Keratinocyte (primary cell): ENCODE data around the gene ITGA11. TPM values are rescaled to one million over a fixed set of nuclear protein-coding genes. Genes with fewer than 3 reads are reported as not detected.

Experiments used
- DNase-seq: peaks from one replicate; pipeline ENCODE4 v3.0.0-alpha.2; 2011; ENCODE audit warnings: low read depth, missing footprints, low spot score
- FAIRE-seq: peaks from 2 replicates; lab custom pipeline; 2011; peaks lifted over from hg19 to GRCh38; lab: Jason Lieb, UNC
- H2AFZ ChIP-seq: 2 replicates; pipeline ENCODE4 v1.6.0; 2012; ENCODE audit warnings: low read length, control low read depth, inconsistent platforms; ENCODE audit not compliant: control insufficient read depth
- H3K27ac ChIP-seq: 2 replicates; pipeline ENCODE4 v1.5.1; 2011; ENCODE audit warnings: low read length; ENCODE audit not compliant: control insufficient read depth, insufficient read depth
- H3K27me3 ChIP-seq: 3 replicates; pipeline ENCODE4 v1.6.0; 2011; ENCODE audit warnings: low read length; ENCODE audit not compliant: control insufficient read depth, insufficient read depth; ENCODE audit errors: extremely low read depth
- H3K36me3 ChIP-seq, 2 experiments: 2 replicates in 1 of 2; 3 replicates in 1 of 2; pipeline ENCODE4 v1.5.1; 2011; ENCODE audit warnings: low read length in 2 of 2, mild to moderate bottlenecking in 1 of 2; ENCODE audit not compliant: control insufficient read depth in 2 of 2, insufficient read depth in 2 of 2; ENCODE audit errors: extremely low read depth in 1 of 2
- H3K4me1 ChIP-seq: 3 replicates; pipeline ENCODE4 v1.5.1; 2011; ENCODE audit warnings: low read length; ENCODE audit not compliant: control insufficient read depth, insufficient read depth; ENCODE audit errors: extremely low read depth
- H3K4me2 ChIP-seq: 3 replicates; pipeline ENCODE4 v1.6.0; 2011; ENCODE audit warnings: low read depth, low read length; ENCODE audit not compliant: control insufficient read depth, insufficient read depth; ENCODE audit errors: extremely low read depth
- H3K4me3 ChIP-seq, 3 experiments: fragments of 200-600 bp in 1 of 3; sonication (generic) in 1 of 3; 2 replicates in 2 of 3; 3 replicates in 1 of 3; pipeline ENCODE4 v1.5.1; 2011 to 2016; ENCODE audit warnings: low read length in 3 of 3, mild to moderate bottlenecking in 3 of 3, control low read depth in 2 of 3, inconsistent platforms in 1 of 3, low read depth in 1 of 3, mixed read lengths in 1 of 3, mixed run types in 1 of 3, moderate library complexity in 1 of 3; ENCODE audit not compliant: control insufficient read depth in 2 of 3, insufficient read depth in 2 of 3; ENCODE audit errors: extremely low read depth in 1 of 3
- H3K79me2 ChIP-seq: 2 replicates; pipeline ENCODE4 v1.6.0; 2012; ENCODE audit warnings: low read length; ENCODE audit not compliant: control insufficient read depth, insufficient read depth
- H3K9ac ChIP-seq: 3 replicates; pipeline ENCODE4 v1.6.0; 2011; ENCODE audit warnings: low read length; ENCODE audit not compliant: control insufficient read depth, insufficient read depth; ENCODE audit errors: extremely low read depth
- H3K9me1 ChIP-seq: 3 replicates; pipeline ENCODE4 v1.6.0; 2011; ENCODE audit warnings: low read length; ENCODE audit not compliant: control insufficient read depth, insufficient read depth; ENCODE audit errors: extremely low read depth
- H3K9me3 ChIP-seq: 2 replicates; pipeline ENCODE4 v1.5.1; 2012; ENCODE audit warnings: low read depth, low read length; ENCODE audit not compliant: control insufficient read depth
- H4K20me1 ChIP-seq: 3 replicates; pipeline ENCODE4 v1.6.0; 2011; ENCODE audit warnings: low read length; ENCODE audit not compliant: control insufficient read depth, insufficient read depth; ENCODE audit errors: extremely low read depth
- EZH2 ChIP-seq: IDR thresholded peaks from one replicate; pipeline ENCODE4 v1.6.1; 2012; ENCODE audit warnings: inconsistent platforms, mild to moderate bottlenecking, low read length, moderate library complexity
- dilution Hi-C: fragments of 300-500 bp; cut with MboI; formaldehyde crosslinking; loops from one replicate; pipeline ENCODE4 v1.7.0; 2020; ENCODE audit warnings: low sequenced_read_pairs; ENCODE audit not compliant: extremely low pct_ligation_motif_present
- polyA plus RNA-seq, 5 experiments: library from polyadenylated mRNA; depleted of rRNA in 3 of 5; stranded (reverse) in 3 of 5; stranded (forward) in 1 of 5; unstranded in 1 of 5; fragments of >200 nt; gene quantifications; 1 replicate in 1 of 5; 2 replicates in 3 of 5; 3 replicates in 1 of 5; pipeline versions ENCODE4 v1.2.1 to v1.2.3, GENCODE V29; 2011 to 2012; ENCODE audit warnings: missing spikeins in 2 of 5, low read depth in 1 of 5, low replicate concordance in 1 of 5
- TF ChIP-seq, protein P1 (sequence below), 3 experiments: IDR thresholded peaks in 1 of 3; conservative IDR thresholded peaks in 1 of 3; optimal IDR thresholded peaks in 1 of 3; 2 replicates in 2 of 3; 3 replicates in 1 of 3; pipeline versions ENCODE3 to v1.5.1; 2011; ENCODE audit warnings: low read length in 3 of 3, mild to moderate bottlenecking in 3 of 3, moderate library complexity in 2 of 3, control low read depth in 1 of 3, inconsistent platforms in 1 of 3; ENCODE audit not compliant: insufficient read depth in 2 of 3; ENCODE audit errors: extremely low read depth in 1 of 3

The ITGA11 gene
- polyA plus RNA-seq, 1 donor (not counting 4 experiments of a cell fraction or from before 2014, with no cell fraction given): not detected

- no peak overlapping the region for H3K4me3 ChIP-seq
- DNase-seq (no peak), FAIRE-seq (no peak)
- H3K27ac ChIP-seq: no peak overlapping the region
- no peaks in the 10 kb centered on the region for H3K9me3 ChIP-seq
- no peaks in the 10 kb centered on the region for H4K20me1 ChIP-seq
- H3K9me1 ChIP-seq: no peaks in the 10 kb centered on the region
- H2AFZ ChIP-seq: no peak overlapping the region
- TF ChIP-seq EZH2: no peak
- TF ChIP-seq, protein P1, sequence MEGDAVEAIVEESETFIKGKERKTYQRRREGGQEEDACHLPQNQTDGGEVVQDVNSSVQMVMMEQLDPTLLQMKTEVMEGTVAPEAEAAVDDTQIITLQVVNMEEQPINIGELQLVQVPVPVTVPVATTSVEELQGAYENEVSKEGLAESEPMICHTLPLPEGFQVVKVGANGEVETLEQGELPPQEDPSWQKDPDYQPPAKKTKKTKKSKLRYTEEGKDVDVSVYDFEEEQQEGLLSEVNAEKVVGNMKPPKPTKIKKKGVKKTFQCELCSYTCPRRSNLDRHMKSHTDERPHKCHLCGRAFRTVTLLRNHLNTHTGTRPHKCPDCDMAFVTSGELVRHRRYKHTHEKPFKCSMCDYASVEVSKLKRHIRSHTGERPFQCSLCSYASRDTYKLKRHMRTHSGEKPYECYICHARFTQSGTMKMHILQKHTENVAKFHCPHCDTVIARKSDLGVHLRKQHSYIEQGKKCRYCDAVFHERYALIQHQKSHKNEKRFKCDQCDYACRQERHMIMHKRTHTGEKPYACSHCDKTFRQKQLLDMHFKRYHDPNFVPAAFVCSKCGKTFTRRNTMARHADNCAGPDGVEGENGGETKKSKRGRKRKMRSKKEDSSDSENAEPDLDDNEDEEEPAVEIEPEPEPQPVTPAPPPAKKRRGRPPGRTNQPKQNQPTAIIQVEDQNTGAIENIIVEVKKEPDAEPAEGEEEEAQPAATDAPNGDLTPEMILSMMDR (optimal IDR thresholded peaks at IDR 0.05 in 1 of 3, IDR thresholded peaks at IDR 0.05 in 1 of 3, conservative IDR thresholded peaks at IDR 0.05 in 1 of 3; ENCODE audit: extremely low read depth in 1 of 3, insufficient read depth in 2 of 3, low read length in 3 of 3): no peak
- no peaks in the 10 kb centered on the region for H3K4me1 ChIP-seq
- H3K79me2 ChIP-seq: no peaks in the 10 kb centered on the region
- dilution Hi-C loops: no loop called here
- H3K9ac ChIP-seq: no peak overlapping the region
- H3K36me3 ChIP-seq: no peaks in the 10 kb centered on the region
- no peak overlapping the region for H3K4me2 ChIP-seq
- H3K27me3 ChIP-seq: peaks cover 18% of the 10 kb centered on the region
Measured at GRCh38 chr15:68312701-68313204, 119.2 kb downstream of the ITGA11 start.

DNA sequence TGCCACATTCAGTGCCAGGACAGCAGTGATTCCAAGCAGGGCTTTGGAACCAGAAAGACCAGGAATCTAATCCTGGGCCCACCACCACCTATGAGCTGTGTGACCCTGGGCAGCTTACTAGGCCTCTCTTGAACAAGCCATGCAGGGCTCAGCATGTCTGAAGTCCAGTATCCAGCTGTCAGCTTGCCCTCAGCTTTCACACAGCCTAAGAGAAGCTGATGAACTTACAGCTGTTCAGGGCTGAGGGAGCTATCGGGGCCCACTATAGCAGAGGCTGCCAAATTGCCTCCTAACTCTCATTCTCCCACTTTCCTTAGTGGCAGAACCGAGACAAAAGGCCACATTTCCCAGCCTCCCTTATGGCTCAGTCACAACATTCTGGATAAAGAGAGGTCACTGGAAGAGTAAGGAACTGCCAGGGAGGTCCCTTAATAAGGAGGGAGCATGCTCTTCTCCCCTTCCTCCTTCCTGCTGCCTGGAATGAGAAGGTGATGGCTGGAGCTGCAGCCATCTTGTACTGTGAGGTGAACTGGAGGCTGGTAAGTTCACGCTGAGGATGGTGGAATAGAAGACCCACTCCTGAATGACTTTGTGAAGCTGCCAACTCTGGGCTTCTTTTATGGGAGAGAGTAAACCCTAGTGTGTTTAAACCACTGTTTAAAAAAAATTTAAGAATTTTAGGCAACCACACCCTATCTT lies 120.0 kb downstream of the ITGA11 start:
- Histone ChIP-seq H3K27me3 (peaks cover 23% of the 10 kb centered on the region), H3K4me3 (no peak overlapping the region), H2AFZ (no peak overlapping the region), H3K36me3 (no peaks in the 10 kb centered on the region), H3K4me2 (no peak overlapping the region), H4K20me1 (no peaks in the 10 kb centered on the region), H3K9me3 (no peaks in the 10 kb centered on the region), H3K9ac (no peak overlapping the region), H3K79me2 (no peaks in the 10 kb centered on the region), H3K9me1 (no peaks in the 10 kb centered on the region), H3K4me1 (no peaks in the 10 kb centered on the region), H3K27ac (no peak overlapping the region)
- dilution Hi-C loops: no loop called here
- TF ChIP-seq, protein P1 (optimal IDR thresholded peaks at IDR 0.05 in 1 of 3, IDR thresholded peaks at IDR 0.05 in 1 of 3, conservative IDR thresholded peaks at IDR 0.05 in 1 of 3; ENCODE audit: extremely low read depth in 1 of 3, insufficient read depth in 2 of 3, low read length in 3 of 3): no peak
- TF ChIP-seq EZH2: no peak
- FAIRE-seq (no peak), DNase-seq (no peak)
